ENCODE data around the gene PAXIP1.

Gene PAXIP1

DNA sequence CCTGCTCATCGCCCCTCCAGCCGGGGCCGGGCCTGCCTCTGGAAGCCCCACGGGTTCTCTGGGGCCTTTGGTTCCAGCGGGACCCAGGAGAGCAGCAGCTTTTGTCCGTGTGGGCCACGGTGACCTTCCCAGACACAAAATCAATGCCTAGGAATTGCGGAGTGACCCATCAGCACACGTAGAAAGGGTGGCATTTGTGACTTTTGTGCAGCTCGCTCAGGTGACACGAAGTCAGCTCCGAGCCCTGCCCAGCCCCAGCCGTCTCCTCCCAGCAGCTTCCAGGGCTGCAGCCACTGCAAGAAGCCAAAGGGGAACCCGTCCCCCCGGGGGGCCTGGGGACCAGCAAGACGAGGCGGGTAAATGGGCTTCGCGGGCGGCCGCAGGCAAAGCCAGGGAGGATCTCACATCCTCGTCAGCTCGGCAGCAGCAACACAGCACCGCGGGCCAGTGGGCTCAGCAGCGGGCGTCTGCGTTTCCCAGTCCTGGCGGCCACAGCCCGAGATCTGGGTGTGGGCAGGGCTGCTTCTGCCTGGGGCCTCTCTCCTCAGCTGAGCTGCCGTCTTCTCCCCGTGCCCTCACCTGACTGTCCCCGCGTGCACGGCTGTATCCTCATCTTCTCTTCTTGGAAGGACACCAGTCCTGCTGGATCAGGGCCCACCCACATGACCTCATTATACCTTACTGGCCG is 88.5 kb downstream of the PAXIP1 start:
- no peak overlapping the region for H2BK5ac ChIP-seq (ENCODE audit: low read length)
- peaks cover 6% of the 10 kb centered on the region for H3K4me1 ChIP-seq (ENCODE audit: control insufficient read depth, low read depth, low read length)
- no peaks in the 10 kb centered on the region for H3K79me2 ChIP-seq (ENCODE audit: control insufficient read depth, insufficient read depth, low read length)
- H3K56ac ChIP-seq (ENCODE audit: low read length), result no peak overlapping the region
- no peaks in the 10 kb centered on the region for H3K36me3 ChIP-seq (ENCODE audit: control insufficient read depth, insufficient read depth, low read length)
- no peak overlapping the region for H2BK15ac ChIP-seq (replicated peaks; ENCODE audit: low read depth)
- H4K8ac ChIP-seq (ENCODE audit: low read depth, low read length), result no peak overlapping the region
- H3K27ac ChIP-seq (ENCODE audit: low read depth, low read length), result no peak overlapping the region
- no peak for DNase-seq
- H3K79me1 ChIP-seq (ENCODE audit: low read length), result no peaks in the 10 kb centered on the region
- no peak overlapping the region for H3K18ac ChIP-seq (ENCODE audit: low read length)
- H3K27me3 ChIP-seq (ENCODE audit: insufficient read depth, low read length, poor library complexity), result no peaks in the 10 kb centered on the region
- no peak overlapping the region for H3K9ac ChIP-seq (ENCODE audit: low read length)
- no peak overlapping the region for H3K4ac ChIP-seq (ENCODE audit: low read depth, low read length)
- H2AK5ac ChIP-seq (ENCODE audit: low read length), result no peak overlapping the region
- H3K4me2 ChIP-seq (ENCODE audit: low read length), result peak overlapping the region; percentile 16
- WGBS (ENCODE audit: extremely low coverage, insufficient coverage, low lambda C conversion rate), result no CpG with 5 or more reads among the region's 36 CpGs
- H2BK120ac ChIP-seq (ENCODE audit: low read depth, low read length), result no peak overlapping the region
- no peak overlapping the region for H4K5ac ChIP-seq (ENCODE audit: low read length)
- no peak overlapping the region for H3K4me3 ChIP-seq (ENCODE audit: low read length)
- H3K23ac ChIP-seq (ENCODE audit: low read length), result no peak overlapping the region

GRCh38 chr7:154913638-154914307 is 89.2 kb downstream of the PAXIP1 start:
- H3K27me3 ChIP-seq (ENCODE audit: insufficient read depth, low read length, poor library complexity), result no peaks in the 10 kb centered on the region
- no peak overlapping the region for H4K5ac ChIP-seq (ENCODE audit: low read length)
- no peaks in the 10 kb centered on the region for H3K79me2 ChIP-seq (ENCODE audit: control insufficient read depth, insufficient read depth, low read length)
- H3K4ac ChIP-seq (ENCODE audit: low read depth, low read length), result no peak overlapping the region
- H3K79me1 ChIP-seq (ENCODE audit: low read length), result no peaks in the 10 kb centered on the region
- H3K4me1 ChIP-seq (ENCODE audit: control insufficient read depth, low read depth, low read length), result peaks cover 6% of the 10 kb centered on the region
- no peak overlapping the region for H4K8ac ChIP-seq (ENCODE audit: low read depth, low read length)
- no peak overlapping the region for H2BK15ac ChIP-seq (replicated peaks; ENCODE audit: low read depth)
- no peak overlapping the region for H3K27ac ChIP-seq (ENCODE audit: low read depth, low read length)
- H3K4me3 ChIP-seq (ENCODE audit: low read length), result no peak overlapping the region
- H3K4me2 ChIP-seq (ENCODE audit: low read length), result peak overlapping the region; percentile 16
- H2BK120ac ChIP-seq (ENCODE audit: low read depth, low read length), result no peak overlapping the region
- WGBS (ENCODE audit: extremely low coverage, insufficient coverage, low lambda C conversion rate), result no CpG with 5 or more reads among the region's 43 CpGs
- H3K18ac ChIP-seq (ENCODE audit: low read length), result no peak overlapping the region
- H2AK5ac ChIP-seq (ENCODE audit: low read length), result no peak overlapping the region
- H3K36me3 ChIP-seq (ENCODE audit: control insufficient read depth, insufficient read depth, low read length), result no peaks in the 10 kb centered on the region
- peak; percentile 89 for DNase-seq
- H3K23ac ChIP-seq (ENCODE audit: low read length), result no peak overlapping the region
- no peak overlapping the region for H3K56ac ChIP-seq (ENCODE audit: low read length)
- no peak overlapping the region for H2BK5ac ChIP-seq (ENCODE audit: low read length)
- no peak overlapping the region for H3K9ac ChIP-seq (ENCODE audit: low read length)

DNA sequence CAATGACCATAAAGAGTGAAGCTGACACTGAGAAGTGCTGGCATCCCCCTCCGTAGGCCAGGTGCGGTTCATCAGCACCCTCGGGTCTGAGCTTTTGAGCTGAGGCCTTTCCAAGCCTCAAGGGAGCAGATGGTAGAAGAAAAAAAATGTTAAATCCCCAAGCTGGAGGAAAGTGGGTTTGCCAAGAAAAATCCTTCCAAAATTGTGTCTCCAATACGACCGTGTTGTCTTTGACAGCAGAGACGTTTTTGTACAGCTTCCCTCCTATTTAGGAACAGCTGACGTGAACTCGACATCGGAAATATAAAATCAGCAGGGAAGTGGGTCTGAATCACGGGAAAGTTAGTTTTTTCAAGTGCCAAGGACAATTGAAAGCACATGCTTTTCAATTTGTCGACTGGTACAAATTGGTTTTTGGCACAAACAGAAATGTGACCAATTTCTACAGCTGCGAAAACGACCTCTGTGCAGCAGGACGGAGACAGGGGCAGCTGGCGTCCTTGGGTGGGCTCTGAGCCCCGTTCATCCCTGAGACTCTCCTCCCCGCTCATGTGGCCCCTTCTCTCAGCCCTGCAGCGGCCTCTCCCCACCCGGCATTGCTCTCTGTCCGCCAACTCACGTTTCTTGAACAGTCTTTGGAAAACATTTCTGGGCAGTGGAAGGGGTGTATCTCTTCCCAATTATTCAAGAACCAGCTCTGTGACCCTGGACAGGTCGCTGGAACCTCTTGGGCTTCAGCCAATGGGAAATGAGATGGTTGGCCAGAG is 89.9 kb downstream of the PAXIP1 start:
- H3K4me3 ChIP-seq (ENCODE audit: low read length), result no peak overlapping the region
- no CpG with 5 or more reads among the region's 22 CpGs for WGBS (ENCODE audit: extremely low coverage, insufficient coverage, low lambda C conversion rate)
- H3K79me2 ChIP-seq (ENCODE audit: control insufficient read depth, insufficient read depth, low read length), result no peaks in the 10 kb centered on the region
- no peak for DNase-seq
- no peak overlapping the region for H2BK120ac ChIP-seq (ENCODE audit: low read depth, low read length)
- no peak overlapping the region for H3K27ac ChIP-seq (ENCODE audit: low read depth, low read length)
- H2AK5ac ChIP-seq (ENCODE audit: low read length), result no peak overlapping the region
- no peak overlapping the region for H3K23ac ChIP-seq (ENCODE audit: low read length)
- no peak overlapping the region for H2BK5ac ChIP-seq (ENCODE audit: low read length)
- no peak overlapping the region for H3K4ac ChIP-seq (ENCODE audit: low read depth, low read length)
- no peak overlapping the region for H4K5ac ChIP-seq (ENCODE audit: low read length)
- H3K36me3 ChIP-seq (ENCODE audit: control insufficient read depth, insufficient read depth, low read length), result no peaks in the 10 kb centered on the region
- H3K4me1 ChIP-seq (ENCODE audit: control insufficient read depth, low read depth, low read length), result peaks cover 2% of the 10 kb centered on the region
- H2BK15ac ChIP-seq (replicated peaks; ENCODE audit: low read depth), result no peak overlapping the region
- H3K18ac ChIP-seq (ENCODE audit: low read length), result no peak overlapping the region
- H4K8ac ChIP-seq (ENCODE audit: low read depth, low read length), result no peak overlapping the region
- no peaks in the 10 kb centered on the region for H3K27me3 ChIP-seq (ENCODE audit: insufficient read depth, low read length, poor library complexity)
- H3K4me2 ChIP-seq (ENCODE audit: low read length), result no peak overlapping the region
- no peak overlapping the region for H3K9ac ChIP-seq (ENCODE audit: low read length)
- no peaks in the 10 kb centered on the region for H3K79me1 ChIP-seq (ENCODE audit: low read length)
- H3K56ac ChIP-seq (ENCODE audit: low read length), result no peak overlapping the region

DNA sequence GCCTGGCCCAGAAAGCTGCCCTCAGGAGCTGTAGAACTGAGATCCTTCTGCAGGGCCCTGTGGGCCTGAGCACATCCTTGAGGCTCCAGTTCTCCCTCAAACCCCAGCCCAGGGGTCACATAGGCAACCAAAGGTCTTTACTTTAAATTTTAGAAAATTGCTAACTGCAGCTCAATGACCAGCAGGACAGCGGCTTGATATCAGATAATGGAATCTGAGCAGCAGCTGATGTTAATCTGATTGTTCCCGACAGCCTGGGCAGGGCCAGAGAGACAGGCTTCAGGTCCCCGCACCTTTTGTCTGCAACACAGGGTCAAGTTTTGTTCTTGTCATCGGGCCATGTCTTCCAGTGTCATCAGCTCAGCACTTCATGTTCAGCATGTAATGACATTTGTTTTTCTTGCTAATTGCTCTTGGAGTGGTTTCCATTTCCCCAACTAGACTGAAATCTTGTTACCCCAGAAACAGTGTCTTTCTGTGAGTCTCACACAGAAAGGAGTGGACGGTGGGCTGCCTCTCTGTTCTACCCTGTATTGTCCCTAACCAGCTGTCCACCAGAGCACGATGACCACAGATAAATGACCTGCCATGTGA is 91.0 kb downstream of the PAXIP1 start:
- Histone ChIP-seq H3K4me3 (ENCODE audit: low read length) (no peak overlapping the region), H3K36me3 (ENCODE audit: control insufficient read depth, insufficient read depth, low read length) (no peaks in the 10 kb centered on the region), H3K9ac (ENCODE audit: low read length) (no peak overlapping the region), H3K27ac (ENCODE audit: low read depth, low read length) (no peak overlapping the region), H3K18ac (ENCODE audit: low read length) (no peak overlapping the region), H4K8ac (ENCODE audit: low read depth, low read length) (no peak overlapping the region), H3K79me2 (ENCODE audit: control insufficient read depth, insufficient read depth, low read length) (no peaks in the 10 kb centered on the region), H2BK15ac (replicated peaks; ENCODE audit: low read depth) (no peak overlapping the region), H2BK120ac (ENCODE audit: low read depth, low read length) (no peak overlapping the region), H4K5ac (ENCODE audit: low read length) (no peak overlapping the region), H3K4ac (ENCODE audit: low read depth, low read length) (no peak overlapping the region), H2AK5ac (ENCODE audit: low read length) (no peak overlapping the region), H3K27me3 (ENCODE audit: insufficient read depth, low read length, poor library complexity) (no peaks in the 10 kb centered on the region), H3K4me1 (ENCODE audit: control insufficient read depth, low read depth, low read length) (no peaks in the 10 kb centered on the region), H3K23ac (ENCODE audit: low read length) (no peak overlapping the region), H2BK5ac (ENCODE audit: low read length) (no peak overlapping the region), H3K56ac (ENCODE audit: low read length) (no peak overlapping the region), H3K79me1 (ENCODE audit: low read length) (no peaks in the 10 kb centered on the region), H3K4me2 (ENCODE audit: low read length) (no peak overlapping the region)
- no CpG with 5 or more reads among the region's 6 CpGs for WGBS (ENCODE audit: extremely low coverage, insufficient coverage, low lambda C conversion rate)
- no peak for DNase-seq

DNA sequence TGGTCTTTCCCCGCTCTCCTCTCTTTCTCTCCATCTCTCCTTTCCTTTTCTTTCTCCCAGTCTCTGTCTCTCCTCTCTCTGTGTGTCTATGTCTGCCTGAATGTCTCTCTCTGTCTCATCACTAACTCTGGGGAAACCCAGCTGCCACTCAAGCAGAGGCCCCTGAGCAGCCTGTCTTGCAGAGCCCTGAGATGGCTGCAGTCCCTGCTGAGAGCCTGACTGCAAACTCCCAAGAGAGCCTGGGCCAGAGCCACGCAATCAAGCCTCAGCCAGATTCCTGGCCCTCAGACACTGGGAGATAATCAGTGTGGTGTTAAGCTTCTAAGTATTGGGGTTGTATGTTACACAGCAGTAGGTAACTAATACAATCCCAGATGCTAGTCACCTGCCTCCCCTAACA is 91.5 kb downstream of the PAXIP1 start:
- H3K4me1 ChIP-seq (ENCODE audit: control insufficient read depth, low read depth, low read length), result no peaks in the 10 kb centered on the region
- H3K79me2 ChIP-seq (ENCODE audit: control insufficient read depth, insufficient read depth, low read length), result no peaks in the 10 kb centered on the region
- H3K23ac ChIP-seq (ENCODE audit: low read length), result no peak overlapping the region
- H3K79me1 ChIP-seq (ENCODE audit: low read length), result no peaks in the 10 kb centered on the region
- no peak overlapping the region for H3K9ac ChIP-seq (ENCODE audit: low read length)
- DNase-seq, result no peak
- no peak overlapping the region for H3K56ac ChIP-seq (ENCODE audit: low read length)
- H3K27me3 ChIP-seq (ENCODE audit: insufficient read depth, low read length, poor library complexity), result no peaks in the 10 kb centered on the region
- H3K4me3 ChIP-seq (ENCODE audit: low read length), result no peak overlapping the region
- no peak overlapping the region for H2BK120ac ChIP-seq (ENCODE audit: low read depth, low read length)
- no peak overlapping the region for H3K4ac ChIP-seq (ENCODE audit: low read depth, low read length)
- H4K5ac ChIP-seq (ENCODE audit: low read length), result no peak overlapping the region
- no peak overlapping the region for H2BK5ac ChIP-seq (ENCODE audit: low read length)
- no peak overlapping the region for H4K8ac ChIP-seq (ENCODE audit: low read depth, low read length)
- H3K18ac ChIP-seq (ENCODE audit: low read length), result no peak overlapping the region
- H3K27ac ChIP-seq (ENCODE audit: low read depth, low read length), result no peak overlapping the region
- H2BK15ac ChIP-seq (replicated peaks; ENCODE audit: low read depth), result no peak overlapping the region
- H2AK5ac ChIP-seq (ENCODE audit: low read length), result no peak overlapping the region
- H3K36me3 ChIP-seq (ENCODE audit: control insufficient read depth, insufficient read depth, low read length), result no peaks in the 10 kb centered on the region
- no peak overlapping the region for H3K4me2 ChIP-seq (ENCODE audit: low read length)
- WGBS (ENCODE audit: extremely low coverage, insufficient coverage, low lambda C conversion rate), result no CpG with 5 or more reads among the region's 2 CpGs
